Tibial nerve (tissue), 4 donors: ENCODE results near the gene TIPIN.

Experiments used
- EP300 ChIP-seq, 2 donors: sonication (generic); formaldehyde crosslinking; IDR thresholded peaks; one replicate each; pipeline ENCODE4 v1.6.1; 2017; ENCODE audit warnings: antibody characterized with exemption in 2 of 2, mild to moderate bottlenecking in 1 of 2
- POLR2A ChIP-seq, 2 donors: fragments of 450-650 bp; IDR thresholded peaks; one replicate each; pipeline ENCODE4 v1.6.1; 2017; ENCODE audit warnings: antibody characterized with exemption in 2 of 2, mild to moderate bottlenecking in 2 of 2, moderate library complexity in 2 of 2
- TF ChIP-seq, protein P1 (sequence below), 5 experiments: fragments of 200-600 bp in 3 of 5; fragments of 450-650 bp in 2 of 5; sonication (generic) in 3 of 5; IDR thresholded peaks; one replicate each; pipeline ENCODE4 v1.5.1; 2016 to 2019; ENCODE audit warnings: antibody characterized with exemption in 5 of 5, mild to moderate bottlenecking in 3 of 5, moderate library complexity in 2 of 5

- TF ChIP-seq, protein P1, sequence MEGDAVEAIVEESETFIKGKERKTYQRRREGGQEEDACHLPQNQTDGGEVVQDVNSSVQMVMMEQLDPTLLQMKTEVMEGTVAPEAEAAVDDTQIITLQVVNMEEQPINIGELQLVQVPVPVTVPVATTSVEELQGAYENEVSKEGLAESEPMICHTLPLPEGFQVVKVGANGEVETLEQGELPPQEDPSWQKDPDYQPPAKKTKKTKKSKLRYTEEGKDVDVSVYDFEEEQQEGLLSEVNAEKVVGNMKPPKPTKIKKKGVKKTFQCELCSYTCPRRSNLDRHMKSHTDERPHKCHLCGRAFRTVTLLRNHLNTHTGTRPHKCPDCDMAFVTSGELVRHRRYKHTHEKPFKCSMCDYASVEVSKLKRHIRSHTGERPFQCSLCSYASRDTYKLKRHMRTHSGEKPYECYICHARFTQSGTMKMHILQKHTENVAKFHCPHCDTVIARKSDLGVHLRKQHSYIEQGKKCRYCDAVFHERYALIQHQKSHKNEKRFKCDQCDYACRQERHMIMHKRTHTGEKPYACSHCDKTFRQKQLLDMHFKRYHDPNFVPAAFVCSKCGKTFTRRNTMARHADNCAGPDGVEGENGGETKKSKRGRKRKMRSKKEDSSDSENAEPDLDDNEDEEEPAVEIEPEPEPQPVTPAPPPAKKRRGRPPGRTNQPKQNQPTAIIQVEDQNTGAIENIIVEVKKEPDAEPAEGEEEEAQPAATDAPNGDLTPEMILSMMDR (IDR thresholded peaks at IDR 0.05): no peak
- peak in 1 of 2 donors; percentile 33 for TF ChIP-seq POLR2A (IDR thresholded peaks at IDR 0.05)
- no peak for TF ChIP-seq EP300 (IDR thresholded peaks at IDR 0.05)
These were observed 62.9 kb downstream of the TIPIN start, which contains the start of gene DIS3L for GRCh38 chr15:66293419-66294156.
